Ureter (tissue), 1 donor: Measurements from ENCODE around the gene ANKRD40CL. TPM values are rescaled to one million over a fixed set of nuclear protein-coding genes. Genes with fewer than 3 reads are reported as not detected.

Experiments used
- DNase-seq: peaks from one replicate; pipeline ENCODE4 v3.0.0-alpha.2; 2020; ENCODE audit warnings: low spot score
- total RNA-seq: library from RNA; stranded (reverse); gene quantifications from one replicate; pipeline ENCODE4 v1.2.4, GENCODE V29; 2023
- donor health status: DM: yes; HTN: yes; CAD: no.

ANKRD40CL gene
- total RNA-seq, 1 donor from 2014 or later, result not detected

DNA sequence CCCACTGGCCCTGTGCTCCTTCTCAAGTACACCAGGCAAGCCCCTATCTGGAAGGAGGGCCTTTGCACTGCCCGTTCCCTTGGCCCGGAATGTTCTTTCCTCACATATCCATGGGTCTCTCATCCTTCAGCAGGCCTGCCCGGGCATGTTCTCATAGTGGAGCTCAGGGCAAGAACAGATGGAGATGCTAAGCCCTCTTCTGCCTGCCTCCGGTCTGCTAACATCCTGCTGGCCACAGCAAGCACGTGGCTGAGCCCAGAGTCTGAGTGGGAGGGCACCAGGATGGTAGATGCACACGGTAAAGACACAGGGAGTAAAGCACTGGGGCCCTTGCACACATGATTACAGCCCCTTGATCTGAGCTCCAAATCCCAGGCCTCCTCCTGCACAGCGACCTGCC lies 19.8 kb upstream of the ANKRD40CL start:
- DNase-seq, result no peak

GRCh38 chr17:50785946-50786570 lies 18.7 kb upstream of the ANKRD40CL start:
- DNase-seq, result peak; percentile 57

GRCh38 chr17:50785126-50785525 lies 17.8 kb upstream of the ANKRD40CL start:
- DNase-seq, result no peak

DNA sequence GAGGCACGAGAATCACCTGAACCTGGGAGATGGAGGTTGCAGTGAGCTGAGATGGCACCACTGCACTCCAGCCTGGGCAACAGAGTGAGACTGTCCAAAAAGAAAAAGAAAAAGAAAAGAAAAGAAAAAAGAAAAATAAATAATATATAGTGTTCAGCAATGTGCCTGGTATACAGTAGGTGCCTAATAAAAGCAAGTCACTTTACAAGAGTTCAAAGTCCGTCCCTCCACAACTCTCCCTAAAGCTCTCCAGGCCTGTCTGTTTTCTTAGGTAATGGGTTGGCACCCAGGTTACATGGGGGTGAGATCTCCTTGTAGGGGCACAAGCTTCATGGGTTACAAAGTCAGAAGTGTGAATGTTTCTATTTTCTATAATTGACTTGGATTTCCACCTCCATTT lies 16.6 kb upstream of the ANKRD40CL start:
- no peak for DNase-seq

DNA sequence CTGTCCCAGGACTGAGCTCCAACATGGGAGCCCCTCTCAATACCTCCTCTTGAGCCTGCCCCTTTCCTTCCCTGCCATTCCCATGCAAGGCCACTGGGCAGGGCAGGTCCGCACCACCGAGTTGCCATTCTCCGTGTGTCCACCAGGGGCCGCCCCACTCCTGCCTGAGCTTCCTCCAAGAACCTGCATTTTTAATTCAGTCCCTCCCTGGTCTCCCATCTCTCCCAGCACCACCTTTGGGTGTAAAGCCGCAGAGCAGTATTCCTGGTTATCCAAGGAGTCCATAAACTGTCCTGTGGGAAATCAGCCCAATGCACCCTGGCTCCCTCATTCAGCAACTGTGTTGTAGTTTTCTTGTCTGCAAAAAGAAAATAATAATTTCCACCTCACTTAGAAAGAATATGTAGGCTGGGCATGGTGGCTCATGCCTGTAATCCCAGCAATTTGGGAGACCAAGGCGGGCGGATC lies 15.9 kb upstream of the ANKRD40CL start:
- DNase-seq, result peak; percentile 91

GRCh38 chr17:50781167-50781566 lies 13.8 kb upstream of the ANKRD40CL start:
- no peak for DNase-seq

GRCh38 chr17:50779747-50780353 lies 12.5 kb upstream of the ANKRD40CL start:
- DNase-seq, result no peak

DNA sequence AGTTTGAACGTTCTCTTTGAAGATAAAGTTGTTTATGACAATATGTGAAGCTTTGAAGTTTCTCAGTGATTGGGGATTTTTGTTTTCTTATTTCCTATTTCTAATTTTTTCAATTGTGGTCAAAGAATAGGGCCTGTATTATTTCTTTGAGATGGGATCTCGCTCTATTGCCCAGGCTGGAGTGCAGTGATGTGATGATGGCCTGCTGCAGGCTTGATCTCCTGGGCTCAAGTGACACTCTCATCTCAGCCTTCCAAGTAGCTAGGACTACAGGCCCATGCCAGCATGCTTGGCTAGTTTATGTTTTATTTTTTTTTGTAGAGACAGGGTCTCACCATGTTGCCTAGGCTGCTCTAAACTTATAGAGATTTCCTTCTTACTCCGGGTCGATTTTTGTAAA lies 11.7 kb upstream of the ANKRD40CL start:
- DNase-seq, result no peak

GRCh38 chr17:50778471-50778870 lies 11.2 kb upstream of the ANKRD40CL start:
- no peak for DNase-seq

DNA sequence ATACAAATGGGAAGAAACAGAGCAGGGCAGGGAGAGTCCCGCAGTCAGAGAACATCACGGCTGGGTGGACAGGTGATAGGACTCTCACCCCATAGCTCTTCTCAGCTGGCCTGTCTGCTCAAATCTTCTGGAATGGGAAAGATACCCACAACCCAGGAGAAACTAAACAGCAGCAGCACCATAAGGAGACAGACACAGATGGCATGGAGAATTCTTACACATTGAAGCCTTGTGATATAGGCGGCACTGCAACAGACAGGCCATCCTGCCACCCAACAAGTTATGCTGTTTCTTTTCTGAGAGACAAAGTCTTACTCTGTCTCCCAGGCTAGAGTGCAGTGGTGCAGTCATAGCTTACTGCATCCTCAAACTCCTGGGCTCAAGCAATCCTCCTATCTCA lies 8.6 kb upstream of the ANKRD40CL start:
- DNase-seq, result no peak

DNA sequence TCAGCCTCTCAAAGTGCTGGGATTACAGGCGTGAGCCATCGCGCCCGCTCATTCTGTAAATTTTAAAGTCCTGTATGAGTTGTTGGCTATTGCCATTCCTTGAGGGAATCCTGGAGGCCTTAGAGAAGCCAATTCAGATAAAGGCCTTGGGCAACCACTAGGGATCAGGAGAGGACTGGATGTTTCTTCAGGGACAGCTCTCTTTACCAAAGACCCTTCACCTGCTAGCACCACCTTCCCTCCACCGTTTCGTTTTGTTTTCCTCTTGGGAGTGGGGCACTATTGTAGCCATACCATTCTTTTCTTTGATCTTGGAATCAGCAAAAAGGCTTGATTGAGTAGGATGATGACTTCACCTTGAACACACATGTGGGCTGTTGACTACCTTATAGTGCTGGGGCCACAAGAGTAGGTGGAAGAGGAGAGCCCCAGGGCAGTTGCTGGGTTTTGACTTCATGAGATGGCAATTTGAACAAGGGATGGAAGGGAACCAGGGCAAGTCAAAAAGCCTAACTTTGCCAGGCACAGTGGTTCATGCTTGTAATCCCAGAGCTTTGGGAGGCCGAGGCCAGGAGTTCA lies 7.0 kb upstream of the ANKRD40CL start:
- no peak for DNase-seq

- peak; percentile 17 for DNase-seq
Observed at GRCh38 chr17:50771991-50772785, 4.9 kb upstream of the ANKRD40CL start.

GRCh38 chr17:50770346-50770745 lies 3.0 kb upstream of the ANKRD40CL start:
- DNase-seq, result no peak

- DNase-seq, result no peak
Observed at GRCh38 chr17:50769884-50770283, 2.6 kb upstream of the ANKRD40CL start.

GRCh38 chr17:50768346-50768761 lies 1.0 kb upstream of the ANKRD40CL start:
- peak; percentile 83 for DNase-seq

- DNase-seq, result no peak
Observed at GRCh38 chr17:50767030-50767429, 288 bp downstream of the ANKRD40CL start.

DNA sequence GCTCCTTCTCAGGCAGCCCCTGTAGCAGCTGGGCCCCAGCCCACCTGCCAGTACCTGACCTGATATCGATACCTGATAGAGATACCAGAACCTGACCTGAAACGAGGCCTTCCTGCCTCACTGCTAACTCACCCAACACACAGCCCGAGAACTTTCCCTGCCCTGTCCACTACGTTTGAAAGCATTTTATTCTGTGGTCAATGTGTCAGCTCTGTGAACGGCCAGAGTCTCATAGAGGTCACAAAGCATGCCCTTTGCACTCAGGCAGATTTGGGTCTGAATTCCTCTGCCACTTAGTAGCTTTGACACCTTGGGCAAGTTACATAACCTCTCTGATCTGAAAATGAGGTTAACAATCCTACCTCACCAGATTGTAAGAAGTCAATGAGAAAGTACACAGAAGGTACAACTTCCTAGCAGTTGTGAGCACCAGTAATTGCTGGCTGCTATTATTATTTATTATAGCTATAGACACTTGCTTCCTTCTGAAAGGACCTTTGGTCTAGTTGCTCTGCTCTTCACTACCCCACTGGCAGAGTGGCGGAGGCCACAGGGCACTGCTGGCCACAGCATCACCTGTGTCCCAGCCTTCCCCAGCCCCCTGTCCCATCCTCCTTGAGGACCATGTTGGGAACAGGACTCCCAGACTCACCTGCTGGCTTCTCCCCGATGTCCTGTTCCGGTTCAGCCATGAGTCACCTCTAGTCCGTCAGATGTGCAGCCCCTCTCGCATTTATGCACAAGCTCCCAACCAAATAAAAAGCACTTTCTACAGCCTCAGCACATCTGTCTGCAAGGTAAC lies 895 bp downstream of the ANKRD40CL start:
- no peak for DNase-seq

DNA sequence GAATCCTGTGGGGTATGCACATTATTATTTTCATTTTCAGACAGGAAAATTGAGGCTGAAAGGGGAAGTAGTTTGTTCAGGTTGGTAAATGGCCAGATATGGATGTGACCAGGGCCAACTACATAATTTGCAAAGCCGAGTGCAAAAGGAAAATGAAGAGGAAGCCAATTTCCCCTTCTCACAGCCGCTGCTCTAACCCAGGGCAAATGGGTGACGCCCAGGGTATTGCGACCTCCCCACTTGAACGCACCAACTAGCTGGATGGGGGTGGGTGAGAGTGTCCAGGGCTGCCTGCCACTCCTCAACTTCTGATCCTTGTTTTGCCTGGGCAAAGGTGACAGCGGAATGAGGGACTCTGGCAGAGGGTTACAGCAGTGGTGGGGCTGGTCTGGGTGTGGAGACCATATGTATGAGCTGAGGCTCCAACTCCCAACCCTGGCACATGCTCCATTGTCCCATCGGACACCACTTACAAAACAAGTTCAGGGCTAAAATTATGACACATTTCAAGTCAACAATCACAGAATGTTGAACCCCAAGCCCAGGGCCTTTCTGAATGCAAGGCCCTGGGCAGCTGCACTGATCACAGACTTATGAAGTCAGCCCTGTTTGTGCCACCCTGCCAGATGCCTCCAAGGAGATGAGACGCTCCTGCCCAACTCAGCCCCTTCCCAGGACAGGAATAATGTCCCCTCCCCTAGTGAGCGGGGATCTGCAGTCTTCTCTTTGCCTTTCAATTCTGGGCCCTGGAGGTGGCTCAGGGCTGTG lies 1.7 kb downstream of the ANKRD40CL start:
- DNase-seq, result no peak

- DNase-seq, result no peak
Observed at GRCh38 chr17:50764734-50765149, 2.6 kb downstream of the ANKRD40CL start.

DNA sequence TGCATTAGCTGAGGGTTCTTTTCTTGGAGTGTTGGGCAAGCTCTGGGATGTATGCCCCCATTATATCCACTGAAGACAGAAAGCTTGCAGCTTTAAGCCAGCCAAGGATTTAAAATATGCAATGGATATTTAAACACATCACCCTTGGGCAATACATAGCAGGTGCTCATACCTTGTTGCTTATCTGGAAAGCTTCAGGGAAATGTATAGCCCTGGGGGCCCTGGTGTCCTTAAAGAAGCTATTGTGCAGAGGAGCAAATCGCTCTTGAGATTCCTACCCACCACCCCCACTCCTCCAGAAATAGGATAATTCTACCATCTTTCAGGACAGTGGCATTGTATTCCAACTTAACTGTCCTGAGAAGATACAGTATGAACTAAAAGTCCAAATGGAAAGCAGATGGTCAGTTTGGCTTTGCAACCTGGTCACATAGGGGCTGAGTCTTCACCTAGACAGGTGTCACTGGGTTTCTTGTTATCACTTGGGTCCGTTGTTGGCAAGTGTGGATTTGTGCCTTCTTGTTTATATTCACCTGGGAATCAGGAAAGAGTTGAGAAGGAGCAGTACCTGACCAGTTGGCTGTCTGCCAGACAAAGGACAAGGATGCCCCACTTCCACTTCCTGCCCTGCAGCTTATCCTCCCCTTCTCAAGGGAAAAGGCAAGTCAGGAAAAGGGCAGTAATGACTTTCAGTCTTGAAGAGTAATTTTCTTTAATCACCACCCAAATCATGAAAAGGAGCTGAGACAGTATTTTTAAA lies 3.4 kb downstream of the ANKRD40CL start:
- no peak for DNase-seq
